Right kidney (tissue), 1 donor: ENCODE results near the gene MAGEB1.

Experiments used
- DNase-seq: peaks from one replicate; pipeline ENCODE4 v3.0.0-alpha.2; 2016

MAGEB1 gene

GRCh38 chrX:30296408-30297254 lies 49.7 kb downstream of the MAGEB1 start:
- DNase-seq, result no peak

GRCh38 chrX:30301208-30301607 lies 54.3 kb downstream of the MAGEB1 start:
- DNase-seq, result no peak
